WTC11 (cell line): Measurements from ENCODE around the gene PLCB3. TPM values are rescaled to one million over a fixed set of nuclear protein-coding genes. Genes with fewer than 3 reads are reported as not detected.

Experiments
- ATAC-seq: fragments of 200-7000 bp; cut with Tn5 transposase; 2 replicates; pipeline ENCODE4 v1.10.0; 2021; ENCODE audit warnings: mild to moderate bottlenecking, moderate library complexity
- CTCF ChIA-PET: fragments of 300-600 bp; sonication (Branson Sonifier 250); formaldehyde crosslinking; loops from one replicate; lab custom pipeline; 2021; ENCODE audit warnings: antibody characterized with exemption; lab: Charles Lee
- POLR2A ChIA-PET: fragments of 350-600 bp; sonication (Branson Sonifier 250); formaldehyde crosslinking; loops from one replicate; lab custom pipeline; 2021; ENCODE audit warnings: antibody characterized with exemption; lab: Charles Lee
- DNase-seq: peaks from one replicate; pipeline ENCODE4 v3.0.0; 2021; ENCODE audit warnings: low spot score
- H3K27ac Mint-ChIP-seq: 2 replicates; pipeline ENCODE4 v1.8.0; 2021; ENCODE audit warnings: mixed read lengths
- H3K27me3 Mint-ChIP-seq: 2 replicates; pipeline ENCODE4 v1.8.0; 2021; ENCODE audit warnings: low read depth, mild to moderate bottlenecking, moderate library complexity, mixed read lengths
- H3K36me3 Mint-ChIP-seq: 2 replicates; pipeline ENCODE4 v1.8.0; 2021; ENCODE audit warnings: mixed read lengths
- H3K4me1 Mint-ChIP-seq: 2 replicates; pipeline ENCODE4 v1.8.0; 2022; ENCODE audit warnings: mixed read lengths
- H3K4me3 Mint-ChIP-seq: 2 replicates; pipeline ENCODE4 v1.8.0; 2021; ENCODE audit warnings: mild to moderate bottlenecking, moderate library complexity, mixed read lengths
- H3K9me3 Mint-ChIP-seq: 2 replicates; pipeline ENCODE4 v1.8.0; 2021; ENCODE audit warnings: mixed read lengths
- ATF6 ChIP-seq: sonication (generic); formaldehyde crosslinking; IDR thresholded peaks from 2 replicates; pipeline ENCODE4 v1.8.1; 2023; ENCODE audit warnings: mild to moderate bottlenecking, missing genetic modification reagents
- CTCF ChIP-seq: fragments of 200-600 bp; IDR thresholded peaks from 2 replicates; pipeline ENCODE4 v1.8.0; 2022; ENCODE audit warnings: antibody characterized with exemption
- E2F4 ChIP-seq: sonication (generic); formaldehyde crosslinking; IDR thresholded peaks from 2 replicates; pipeline ENCODE4 v1.8.1; 2022; ENCODE audit warnings: low read depth, mild to moderate bottlenecking, moderate library complexity, missing genetic modification reagents, borderline replicate concordance
- E2F5 ChIP-seq: sonication (generic); formaldehyde crosslinking; IDR thresholded peaks from 2 replicates; pipeline ENCODE4 v1.8.1; 2022; ENCODE audit warnings: mild to moderate bottlenecking, moderate library complexity, missing genetic modification reagents
- ERG ChIP-seq: fragments of 250-450 bp; sonication (Bioruptor Pico); IDR thresholded peaks from 2 replicates; pipeline ENCODE4 v1.8.0; 2021; ENCODE audit warnings: mild to moderate bottlenecking
- ETV6 ChIP-seq: sonication (generic); formaldehyde crosslinking; IDR thresholded peaks from 2 replicates; pipeline ENCODE4 v1.8.1; 2022; ENCODE audit warnings: mild to moderate bottlenecking, missing genetic modification reagents
- GABPB1 ChIP-seq: sonication (generic); formaldehyde crosslinking; IDR thresholded peaks from 2 replicates; pipeline ENCODE4 v1.8.1; 2023; ENCODE audit warnings: mild to moderate bottlenecking, missing genetic modification reagents
- JAZF1 ChIP-seq: fragments of 250-450 bp; sonication (Bioruptor Pico); IDR thresholded peaks from 2 replicates; pipeline ENCODE4 v1.9.0; 2021; ENCODE audit warnings: moderate library complexity, mild to moderate bottlenecking, inconsistent platforms
- MLX ChIP-seq: sonication (generic); formaldehyde crosslinking; IDR thresholded peaks from 2 replicates; pipeline ENCODE4 v1.8.1; 2023; ENCODE audit warnings: mild to moderate bottlenecking, missing genetic modification reagents, moderate library complexity
- NR2C2 ChIP-seq: sonication (generic); formaldehyde crosslinking; IDR thresholded peaks from 2 replicates; pipeline ENCODE4 v1.8.0; 2022; ENCODE audit warnings: mild to moderate bottlenecking, missing genetic modification reagents
- NR3C1 ChIP-seq: sonication (generic); formaldehyde crosslinking; conservative IDR thresholded peaks from 2 replicates; pipeline ENCODE4 v1.8.1; 2023; ENCODE audit warnings: low read depth, mild to moderate bottlenecking, missing genetic modification reagents
- PRDM15 ChIP-seq: sonication (generic); formaldehyde crosslinking; IDR thresholded peaks from 2 replicates; pipeline ENCODE4 v1.8.0; 2022; ENCODE audit warnings: missing genetic modification reagents
- PREB ChIP-seq: sonication (generic); formaldehyde crosslinking; IDR thresholded peaks from 2 replicates; pipeline ENCODE4 v1.8.1; 2022; ENCODE audit warnings: mild to moderate bottlenecking, missing genetic modification reagents, moderate library complexity, borderline replicate concordance
- RELA ChIP-seq: sonication (generic); formaldehyde crosslinking; IDR thresholded peaks from 2 replicates; pipeline ENCODE4 v1.8.1; 2022; ENCODE audit warnings: missing genetic modification reagents, mild to moderate bottlenecking, borderline replicate concordance
- SMAD4 ChIP-seq: sonication (generic); formaldehyde crosslinking; IDR thresholded peaks from 2 replicates; pipeline ENCODE4 v1.8.0; 2022; ENCODE audit warnings: mild to moderate bottlenecking, missing genetic modification reagents
- TEAD1 ChIP-seq: sonication (generic); formaldehyde crosslinking; IDR thresholded peaks from 2 replicates; pipeline ENCODE4 v1.8.0; 2022; ENCODE audit warnings: mild to moderate bottlenecking, missing genetic modification reagents
- TEAD4 ChIP-seq: sonication (generic); formaldehyde crosslinking; IDR thresholded peaks from 2 replicates; pipeline ENCODE4 v1.8.0; 2022; ENCODE audit warnings: mild to moderate bottlenecking, missing genetic modification reagents
- ZBTB43 ChIP-seq: sonication (generic); formaldehyde crosslinking; IDR thresholded peaks from 2 replicates; pipeline ENCODE4 v1.8.1; 2023; ENCODE audit warnings: mild to moderate bottlenecking, missing genetic modification reagents
- ZNF396 ChIP-seq: fragments of 250-450 bp; sonication (Bioruptor Pico); IDR thresholded peaks from 2 replicates; pipeline ENCODE4 v1.8.0; 2021; ENCODE audit warnings: mild to moderate bottlenecking, moderate library complexity, borderline replicate concordance
- total RNA-seq: library from RNA; stranded (reverse); gene quantifications from 3 replicates; pipeline ENCODE4 v1.2.3, GENCODE V29; 2021

The PLCB3 gene
- total RNA-seq, 1 experiment from 2014 or later, result 97.4 TPM

GRCh38 chr11:64288353-64288750 is 37.0 kb downstream of the PLCB3 start:
- Mint-ChIP-seq H3K4me1 (peaks cover 12% of the 10 kb centered on the region), H3K27ac (no peak overlapping the region), H3K27me3 (peaks cover 42% of the 10 kb centered on the region), H3K4me3 (no peak overlapping the region), H3K36me3 (no peaks in the 10 kb centered on the region), H3K9me3 (no peaks in the 10 kb centered on the region)
- CTCF ChIA-PET, result interaction anchor here (0.6 to 12.5 kb wide), 2 partner anchors 15 to 335 kb away, joined by 3 to 151 read pairs; partner anchors contain the start of gene ESRRA
- TF ChIP-seq SMAD4 (CRISPR knock-in tag) (no peak), PRDM15 (peak; percentile 18; the same call in 1 of the 2 replicates), NR3C1 (CRISPR knock-in tag) (no peak)
- ATAC-seq (no peak), DNase-seq (no peak)
- POLR2A ChIA-PET, result no interaction called here

GRCh38 chr11:64289002-64289564 is 37.8 kb downstream of the PLCB3 start:
- POLR2A ChIA-PET, result interaction anchor here (0.8 kb wide), 1 partner anchor 72 kb away, joined by 3 read pairs; no protein-coding TSS in a partner anchor
- no peak for DNase-seq
- no peak for ATAC-seq
- Mint-ChIP-seq H3K27me3 (peaks cover 49% of the 10 kb centered on the region), H3K36me3 (no peaks in the 10 kb centered on the region), H3K9me3 (no peaks in the 10 kb centered on the region), H3K27ac (no peak overlapping the region), H3K4me3 (no peak overlapping the region), H3K4me1 (peaks cover 12% of the 10 kb centered on the region)
- CTCF ChIA-PET, result interaction anchor here (0.6 to 12.5 kb wide), 5 partner anchors 14 to 334 kb away, joined by 3 to 151 read pairs (median 3); partner anchors contain the start of genes ESRRA and PLCB3
- TF ChIP-seq PREB (CRISPR knock-in tag), result no peak
- TF ChIP-seq JAZF1 (CRISPR knock-in tag), result no peak
- no peak for TF ChIP-seq RELA (CRISPR knock-in tag)
- no peak for TF ChIP-seq E2F5 (CRISPR knock-in tag)
- no peak for TF ChIP-seq ATF6 (CRISPR knock-in tag)
- TF ChIP-seq GABPB1, result no peak
- no peak for TF ChIP-seq ZNF396 (CRISPR knock-in tag)
- no peak for TF ChIP-seq ETV6 (CRISPR knock-in tag)
- TF ChIP-seq CTCF, result no peak
- TF ChIP-seq E2F4 (CRISPR knock-in tag), result no peak
- no peak for TF ChIP-seq TEAD4 (CRISPR knock-in tag)
- TF ChIP-seq NR2C2 (CRISPR knock-in tag), result no peak
- TF ChIP-seq ERG (CRISPR knock-in tag), result no peak
- TF ChIP-seq MLX (CRISPR knock-in tag), result no peak
- no peak for TF ChIP-seq ZBTB43 (CRISPR knock-in tag)
- no peak for TF ChIP-seq TEAD1 (CRISPR knock-in tag)
